HG02870 (cell line): ENCODE measurements around the gene EPS8L2.
A peak's percentile ranks its signal among the peaks of the same experiment; 100 is the strongest.

Source experiments
- ATAC-seq: cut with Tn5 transposase; IDR thresholded peaks from one replicate; pipeline ENCODE4 v1.9.1; 2021; ENCODE audit warnings: mild to moderate bottlenecking, moderate library complexity; ENCODE audit not compliant: unreplicated experiment

EPS8L2 gene

DNA sequence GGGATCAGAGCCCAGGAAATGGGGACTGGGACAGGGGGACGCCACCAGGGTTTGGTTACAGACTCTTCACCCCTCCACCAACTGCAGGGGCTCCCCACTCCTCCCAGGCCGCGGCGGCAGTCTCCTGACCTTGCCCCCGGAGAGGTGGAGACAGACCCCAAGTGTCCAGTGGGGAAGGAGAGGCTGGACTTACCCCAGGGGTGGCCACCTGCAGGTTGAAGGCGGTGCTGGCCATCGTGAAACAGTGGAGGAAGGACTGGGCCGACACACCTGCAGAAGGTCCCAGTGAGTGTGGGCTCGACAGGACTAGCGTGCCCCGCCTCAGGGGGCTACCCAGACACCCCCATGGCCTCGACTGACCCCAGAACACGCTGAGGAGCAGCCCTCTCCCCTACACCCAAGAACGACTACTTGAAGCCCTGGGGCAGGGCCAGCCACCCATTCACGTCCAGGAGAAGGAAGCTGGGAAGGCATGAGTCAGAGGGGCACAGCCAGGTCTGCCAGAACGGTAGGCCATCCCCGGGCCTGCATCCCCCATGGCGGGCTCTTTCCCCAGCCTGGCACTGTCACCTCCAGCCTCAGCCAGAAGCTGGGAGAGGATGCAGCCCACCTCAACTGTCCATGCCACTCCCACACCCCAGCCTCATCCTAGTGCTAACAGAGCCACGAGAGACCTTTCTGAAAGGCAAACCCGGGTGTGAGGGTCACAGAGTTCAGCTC, 69.0 kb downstream of the EPS8L2 start:
- no peak for ATAC-seq

DNA sequence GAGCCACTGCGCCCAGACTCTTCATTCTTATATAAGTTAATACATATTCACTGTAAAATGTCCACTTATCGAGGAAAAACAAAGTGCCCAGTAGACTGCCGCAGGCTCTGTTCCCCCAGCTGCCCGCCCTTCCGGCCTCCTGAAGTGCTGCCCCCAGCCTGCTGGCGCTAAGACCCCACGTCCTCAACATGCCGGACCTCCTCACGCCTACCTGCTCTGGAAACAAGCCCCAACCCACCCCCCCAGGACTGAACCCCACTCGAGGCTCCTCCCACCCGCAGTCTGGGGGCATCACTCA, 70.2 kb downstream of the EPS8L2 start:
- ATAC-seq = peak; percentile 10

- peak; percentile 25 for ATAC-seq
Measured at GRCh38 chr11:776561-777287, 70.7 kb downstream of the EPS8L2 start.
